Stimulated activated CD4-positive, alpha-beta T cell treated with anti-CD3 and anti-CD28 coated beads, Interleukin-2, amount 100 ng/mL, for 4 hours (primary cell): Measurements from ENCODE around the gene GRIK5.
"Not testable (repeated sequence)": the region's sequence is repeated elsewhere in the genome, so short reads cannot be mapped to it uniquely, and the experiment has no call there.

ENCODE experiments used
- DNase-seq: peaks from one replicate; pipeline ENCODE4 v3.0.0-alpha.2; 2020; ENCODE audit warnings: low read depth

Gene GRIK5, protein sequence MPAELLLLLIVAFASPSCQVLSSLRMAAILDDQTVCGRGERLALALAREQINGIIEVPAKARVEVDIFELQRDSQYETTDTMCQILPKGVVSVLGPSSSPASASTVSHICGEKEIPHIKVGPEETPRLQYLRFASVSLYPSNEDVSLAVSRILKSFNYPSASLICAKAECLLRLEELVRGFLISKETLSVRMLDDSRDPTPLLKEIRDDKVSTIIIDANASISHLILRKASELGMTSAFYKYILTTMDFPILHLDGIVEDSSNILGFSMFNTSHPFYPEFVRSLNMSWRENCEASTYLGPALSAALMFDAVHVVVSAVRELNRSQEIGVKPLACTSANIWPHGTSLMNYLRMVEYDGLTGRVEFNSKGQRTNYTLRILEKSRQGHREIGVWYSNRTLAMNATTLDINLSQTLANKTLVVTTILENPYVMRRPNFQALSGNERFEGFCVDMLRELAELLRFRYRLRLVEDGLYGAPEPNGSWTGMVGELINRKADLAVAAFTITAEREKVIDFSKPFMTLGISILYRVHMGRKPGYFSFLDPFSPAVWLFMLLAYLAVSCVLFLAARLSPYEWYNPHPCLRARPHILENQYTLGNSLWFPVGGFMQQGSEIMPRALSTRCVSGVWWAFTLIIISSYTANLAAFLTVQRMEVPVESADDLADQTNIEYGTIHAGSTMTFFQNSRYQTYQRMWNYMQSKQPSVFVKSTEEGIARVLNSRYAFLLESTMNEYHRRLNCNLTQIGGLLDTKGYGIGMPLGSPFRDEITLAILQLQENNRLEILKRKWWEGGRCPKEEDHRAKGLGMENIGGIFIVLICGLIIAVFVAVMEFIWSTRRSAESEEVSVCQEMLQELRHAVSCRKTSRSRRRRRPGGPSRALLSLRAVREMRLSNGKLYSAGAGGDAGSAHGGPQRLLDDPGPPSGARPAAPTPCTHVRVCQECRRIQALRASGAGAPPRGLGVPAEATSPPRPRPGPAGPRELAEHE

GRCh38 chr19:42069619-42070351 lies at the start of gene GRIK5:
TSS of gene GRIK5 (minus strand) at chr19:42070206. CDS start at chr19:42065770, 4,436 bp downstream.
- DNase-seq = no peak

DNA sequence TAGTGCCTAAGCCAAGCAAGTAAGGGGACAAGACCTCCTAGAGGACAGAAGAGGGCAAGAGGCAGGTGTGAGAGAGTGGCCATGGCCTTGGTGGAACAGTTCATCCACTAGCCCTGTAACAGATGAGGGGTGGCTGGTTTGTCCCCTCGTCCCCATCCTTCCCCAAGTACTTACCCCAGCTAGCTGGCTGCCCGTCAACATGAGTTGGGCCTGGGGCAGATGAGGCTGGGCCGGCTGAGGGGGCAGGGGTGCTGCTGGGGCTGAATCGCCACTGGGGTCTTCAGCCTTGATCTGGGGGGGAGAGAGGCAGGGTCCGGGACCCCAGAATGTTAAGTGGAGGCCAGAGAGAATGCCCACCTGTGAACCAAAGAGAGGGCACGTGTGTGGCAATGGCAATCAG lies 47.1 kb upstream of the GRIK5 start:
- no peak for DNase-seq

DNA sequence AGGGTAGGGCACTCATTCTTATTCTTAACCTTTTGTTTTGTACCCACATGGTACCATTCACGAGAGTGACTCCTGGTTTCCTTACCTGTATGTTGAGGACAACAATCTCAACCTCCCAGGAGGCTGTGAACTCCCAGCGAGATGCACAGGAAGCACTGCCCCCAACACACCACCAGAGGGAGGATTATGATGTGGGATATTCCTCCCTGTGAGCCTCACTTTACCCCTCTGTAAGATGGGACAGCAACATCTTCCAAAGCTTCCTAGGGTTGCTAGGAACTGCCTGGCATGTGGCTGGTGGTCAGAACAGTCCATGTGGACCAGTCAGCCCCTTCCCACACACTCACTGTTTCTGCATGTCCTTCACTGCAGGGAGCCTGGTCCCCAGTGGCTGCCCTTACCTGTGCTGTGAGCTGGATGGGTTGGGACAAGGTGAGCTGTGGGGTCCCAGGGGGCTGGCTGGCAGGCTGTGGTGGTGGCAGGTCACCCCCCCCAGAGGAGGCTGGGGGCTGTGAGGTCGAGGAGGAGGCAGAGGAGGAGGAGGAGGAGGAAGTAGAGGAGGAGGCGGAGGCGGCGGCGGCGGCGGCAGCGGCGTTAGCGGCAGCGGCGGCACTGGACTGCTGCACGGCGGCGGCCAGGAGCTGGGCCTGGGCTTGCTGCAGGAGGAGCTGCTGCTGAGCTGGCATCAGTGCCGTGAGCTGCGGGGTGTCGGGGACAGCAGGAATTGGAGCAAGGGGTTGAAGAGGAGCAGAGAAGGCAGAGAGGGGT lies 46.5 kb upstream of the GRIK5 start:
- DNase-seq = no peak

- no peak for DNase-seq
These were observed 45.7 kb upstream of the GRIK5 start for GRCh38 chr19:42115705-42116104.

- no peak for DNase-seq
These were observed 45.2 kb upstream of the GRIK5 start for GRCh38 chr19:42115219-42115618.

DNA sequence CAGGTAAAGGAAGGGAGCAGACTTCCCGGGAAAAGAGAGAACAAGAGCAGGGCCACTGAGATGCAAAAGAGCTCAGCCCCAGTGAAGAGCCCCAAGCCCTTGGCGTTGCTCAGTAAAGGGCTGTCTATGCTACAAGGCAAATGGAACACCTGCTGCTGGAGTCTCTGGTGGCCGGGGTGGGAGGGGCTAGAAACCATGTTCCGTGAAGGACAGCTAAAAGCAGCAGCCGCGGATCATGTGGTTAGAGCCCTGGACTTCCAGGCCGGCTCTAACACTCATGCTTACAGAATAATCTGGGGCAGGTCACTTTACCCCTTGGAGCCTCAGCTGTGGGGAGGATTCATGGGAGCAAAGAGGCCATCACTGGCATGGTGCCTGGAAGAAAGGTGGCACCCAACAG lies 44.4 kb upstream of the GRIK5 start:
- no peak for DNase-seq

GRCh38 chr19:42113641-42114348 lies 43.8 kb upstream of the GRIK5 start:
- no peak for DNase-seq

DNA sequence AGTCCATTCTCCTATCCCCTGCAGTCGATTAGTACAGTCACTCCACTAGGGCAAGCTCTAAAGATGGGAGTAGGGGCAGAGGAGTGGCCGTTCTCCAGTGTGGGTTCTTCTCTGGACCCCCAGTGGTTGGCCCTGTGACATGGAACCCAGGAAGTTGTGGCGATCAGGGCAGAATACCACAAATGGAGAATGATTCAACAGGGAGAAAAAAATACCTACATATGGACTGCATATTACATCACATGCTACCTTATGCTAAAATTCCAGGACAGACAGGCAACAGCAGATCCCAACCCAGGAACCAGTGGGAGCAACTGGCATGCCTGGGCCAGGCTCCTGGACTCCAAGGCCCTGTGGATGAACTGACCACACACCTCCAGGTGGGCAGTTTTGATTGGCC lies 41.8 kb upstream of the GRIK5 start:
- no peak for DNase-seq

GRCh38 chr19:42111384-42111783 lies 41.4 kb upstream of the GRIK5 start:
- no peak for DNase-seq

DNA sequence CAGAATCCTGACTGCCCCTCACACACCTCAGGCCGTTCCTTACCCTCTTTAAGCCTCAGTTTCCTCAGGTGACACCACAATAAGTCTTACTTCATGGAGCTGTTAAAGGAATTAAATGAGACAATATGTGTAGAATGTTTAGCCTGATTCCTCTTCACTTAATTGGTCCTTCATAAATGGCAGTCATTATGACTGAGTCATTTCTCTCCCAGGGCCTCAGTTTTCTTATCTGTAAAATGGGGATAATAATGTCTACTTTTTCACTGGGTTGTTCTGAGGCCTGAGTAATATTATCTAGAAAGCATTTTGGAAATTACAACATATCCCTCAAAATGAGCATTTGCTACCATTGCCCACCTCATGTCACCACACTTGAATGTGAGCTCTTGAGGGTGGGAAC lies 40.7 kb upstream of the GRIK5 start:
- DNase-seq = no peak

GRCh38 chr19:42109896-42110295 lies 39.9 kb upstream of the GRIK5 start:
- DNase-seq = no peak

- DNase-seq = peak; percentile 82
These were observed 38.8 kb upstream of the GRIK5 start for GRCh38 chr19:42108527-42109389.

DNA sequence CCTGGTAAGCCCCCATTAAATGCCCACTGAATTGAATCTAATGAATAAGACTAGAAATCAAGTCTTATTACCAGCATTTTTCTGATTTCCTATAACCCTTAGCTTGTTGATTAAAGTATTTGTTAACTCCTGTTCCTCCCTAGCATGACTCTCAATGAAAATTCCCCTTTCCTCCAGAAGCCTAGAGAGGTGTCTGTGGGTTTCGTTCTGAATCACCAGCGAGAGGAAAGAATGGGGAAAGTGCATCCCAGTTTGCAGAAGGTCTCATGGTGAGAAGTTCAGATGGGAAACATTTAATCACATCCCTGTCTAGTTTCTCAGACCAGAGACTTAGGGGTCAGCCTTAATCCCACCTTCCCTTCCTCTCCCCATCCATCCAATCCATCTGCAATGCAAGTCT lies 35.4 kb upstream of the GRIK5 start:
- no peak for DNase-seq

DNA sequence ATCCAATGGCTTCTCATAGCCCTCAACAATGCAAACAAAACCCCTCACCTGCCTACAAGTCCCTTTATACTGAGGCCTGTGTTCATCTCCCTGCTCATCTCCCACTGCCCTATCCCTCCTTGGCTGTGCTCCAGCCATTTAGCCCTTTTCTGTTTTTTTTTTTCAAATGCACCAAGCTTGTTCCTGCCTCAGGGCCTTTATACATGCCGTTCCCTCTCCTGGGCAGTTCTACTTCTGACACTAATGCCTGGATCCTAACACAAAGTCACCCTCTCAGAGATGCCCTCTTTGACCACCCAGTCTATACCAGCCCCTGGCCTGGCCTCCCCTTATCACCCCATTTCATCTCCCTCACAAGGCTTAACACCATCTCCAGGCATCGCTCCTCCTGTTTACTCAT lies 32.9 kb upstream of the GRIK5 start:
- no peak for DNase-seq

DNA sequence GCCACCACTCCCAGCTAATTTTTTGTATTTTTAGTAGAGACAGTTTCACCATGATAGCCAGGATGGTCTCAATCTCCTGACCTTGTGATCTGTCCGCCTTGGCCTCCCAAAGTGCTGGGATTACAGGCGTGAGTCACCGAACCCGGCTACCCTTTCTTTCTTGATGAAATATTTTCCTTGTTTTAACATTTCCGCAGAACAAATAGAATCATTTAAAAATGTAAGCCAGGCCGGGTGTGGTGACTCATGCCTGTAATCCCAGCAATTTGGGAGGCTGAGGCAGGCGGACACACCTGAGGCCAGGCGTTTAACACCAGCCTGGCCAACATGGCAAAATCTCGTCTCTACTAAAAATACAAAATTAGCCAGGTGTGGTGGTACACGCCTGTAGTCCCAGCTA lies 30.2 kb upstream of the GRIK5 start:
- not testable (repeated sequence) for DNase-seq

- no peak for DNase-seq
These were observed 29.4 kb upstream of the GRIK5 start for GRCh38 chr19:42099336-42099925.

- no peak for DNase-seq
These were observed 28.8 kb upstream of the GRIK5 start for GRCh38 chr19:42098781-42099180.

GRCh38 chr19:42097461-42097860 lies 27.5 kb upstream of the GRIK5 start:
- no peak for DNase-seq

DNA sequence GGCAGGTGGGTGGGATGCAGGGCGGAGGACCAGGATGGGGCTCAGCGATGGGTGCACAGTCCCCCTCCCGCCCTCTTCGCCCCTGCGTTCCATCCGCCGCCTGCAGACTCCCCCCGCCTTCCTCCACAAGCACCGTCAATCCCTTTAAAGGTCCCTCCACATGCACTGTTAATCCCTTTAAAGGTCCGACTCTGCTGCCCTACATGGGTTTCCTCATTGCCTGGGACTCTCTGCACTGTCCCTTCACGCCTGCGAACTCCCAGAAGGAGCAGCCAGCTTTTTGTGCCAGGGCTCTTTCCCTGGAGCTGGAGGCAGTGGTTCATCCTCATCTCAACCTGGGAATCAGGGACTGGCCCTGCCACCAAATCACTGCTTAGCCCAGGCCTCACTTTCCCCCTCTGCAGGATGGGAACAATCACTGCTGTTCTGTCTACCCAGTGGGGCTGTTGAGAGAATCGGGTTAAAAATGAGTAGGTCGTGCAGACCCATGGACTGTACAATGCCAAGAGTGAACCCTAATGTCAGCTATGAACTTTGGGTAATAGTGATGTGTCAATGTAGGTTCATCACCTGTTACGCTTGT lies 26.3 kb upstream of the GRIK5 start:
- DNase-seq = no peak
